HepG2 (cell line): Measurements from ENCODE around the gene BPIFB6. TPM values are rescaled to one million over a fixed set of nuclear protein-coding genes. Genes with fewer than 3 reads are reported as not detected.
A peak's percentile ranks its signal among the peaks of the same experiment; 100 is the strongest.

Source experiments
- HNRNPL ChIP-seq: fragments of 200-400 bp; formaldehyde crosslinking; IDR thresholded peaks from 2 replicates; pipeline ENCODE4 v1.6.1; 2017; ENCODE audit warnings: mild to moderate bottlenecking, low read depth, low read length
- KDM5B ChIP-seq: sonication (generic); formaldehyde crosslinking; IDR thresholded peaks from 2 replicates; pipeline ENCODE4 v1.4.0; 2020; ENCODE audit warnings: missing genetic modification reagents, mild to moderate bottlenecking, borderline replicate concordance
- KLF12 ChIP-seq: sonication (generic); formaldehyde crosslinking; IDR thresholded peaks from 2 replicates; pipeline ENCODE4 v1.4.0; 2020; ENCODE audit warnings: missing genetic modification reagents, borderline replicate concordance
- NR2F2 ChIP-seq: IDR thresholded peaks from 2 replicates; pipeline ENCODE4 v1.6.1; 2012; ENCODE audit warnings: low read depth, inconsistent platforms, borderline replicate concordance
- PAF1 ChIP-seq: IDR thresholded peaks from 2 replicates; pipeline ENCODE4 v1.6.1; 2016; ENCODE audit warnings: missing genetic modification reagents, missing compliant biosample characterization
- RAD21 ChIP-seq: fragments of 450-650 bp; formaldehyde crosslinking; IDR thresholded peaks from 2 replicates; pipeline ENCODE4 v1.5.0; 2020; ENCODE audit warnings: mild to moderate bottlenecking
- TSC22D2 ChIP-seq: sonication (generic); formaldehyde crosslinking; IDR thresholded peaks from 2 replicates; pipeline ENCODE4 v1.5.1; 2020; ENCODE audit warnings: missing genetic modification reagents, mild to moderate bottlenecking, borderline replicate concordance
- ZFY ChIP-seq: sonication (generic); formaldehyde crosslinking; IDR thresholded peaks from 2 replicates; pipeline ENCODE4 v1.4.0; 2020; ENCODE audit warnings: missing genetic modification reagents
- polyA plus RNA-seq, 8 experiments: library from polyadenylated mRNA; depleted of rRNA in 3 of 8; stranded (reverse) in 7 of 8; unstranded in 1 of 8; fragments of >200 nt; fragmentation: Illumina TruSeq in 4 of 8; extraction: Trizol in 4 of 8; gene quantifications; 2 replicates each; pipeline versions ENCODE4 v1.2.1 to v1.2.3, GENCODE V29; 2011 to 2016; ENCODE audit warnings: low read depth in 4 of 8, missing spikeins in 1 of 8, mixed read lengths in 1 of 8; ENCODE audit not compliant: insufficient read depth in 1 of 8
- total RNA-seq, 5 experiments: library from RNA; depleted of rRNA; stranded (reverse); fragments of >200 nt; fragmentation: Illumina TruSeq; extraction: Trizol; gene quantifications; 2 replicates each; pipeline ENCODE4 v1.2.3, GENCODE V29; 2016; ENCODE audit warnings: low read depth in 1 of 5
- TF ChIP-seq, protein P1 (sequence below): sonication (generic); formaldehyde crosslinking; IDR thresholded peaks from 2 replicates; pipeline ENCODE4 v1.4.0; 2020; ENCODE audit warnings: missing genetic modification reagents, borderline replicate concordance
- TF ChIP-seq, protein P2 (sequence below): sonication (generic); formaldehyde crosslinking; IDR thresholded peaks from 2 replicates; pipeline ENCODE4 v1.4.0; 2020; ENCODE audit warnings: mild to moderate bottlenecking, missing genetic modification reagents
- TF ChIP-seq, protein P3 (sequence below): sonication (generic); formaldehyde crosslinking; IDR thresholded peaks from 2 replicates; pipeline ENCODE4 v1.5.1; 2020; ENCODE audit warnings: mild to moderate bottlenecking, missing genetic modification reagents, moderate library complexity
- TF ChIP-seq, protein P4 (sequence below): sonication (generic); formaldehyde crosslinking; IDR thresholded peaks from 2 replicates; pipeline ENCODE4 v1.4.0; 2020; ENCODE audit warnings: missing genetic modification reagents
- TF ChIP-seq, protein P5 (sequence below): sonication (generic); formaldehyde crosslinking; IDR thresholded peaks from 2 replicates; pipeline ENCODE4 v1.5.0; 2020; ENCODE audit warnings: missing genetic modification reagents
- TF ChIP-seq, protein P6 (sequence below): sonication (generic); formaldehyde crosslinking; IDR thresholded peaks from 2 replicates; pipeline ENCODE4 v1.5.0; 2020; ENCODE audit warnings: missing genetic modification reagents

The BPIFB6 gene
- total and polyA plus RNA-seq, 2 of the 13 experiments (the other 11 are each of a cell fraction or from before 2014, with no cell fraction given): 0.13 to 1.7 TPM

DNA sequence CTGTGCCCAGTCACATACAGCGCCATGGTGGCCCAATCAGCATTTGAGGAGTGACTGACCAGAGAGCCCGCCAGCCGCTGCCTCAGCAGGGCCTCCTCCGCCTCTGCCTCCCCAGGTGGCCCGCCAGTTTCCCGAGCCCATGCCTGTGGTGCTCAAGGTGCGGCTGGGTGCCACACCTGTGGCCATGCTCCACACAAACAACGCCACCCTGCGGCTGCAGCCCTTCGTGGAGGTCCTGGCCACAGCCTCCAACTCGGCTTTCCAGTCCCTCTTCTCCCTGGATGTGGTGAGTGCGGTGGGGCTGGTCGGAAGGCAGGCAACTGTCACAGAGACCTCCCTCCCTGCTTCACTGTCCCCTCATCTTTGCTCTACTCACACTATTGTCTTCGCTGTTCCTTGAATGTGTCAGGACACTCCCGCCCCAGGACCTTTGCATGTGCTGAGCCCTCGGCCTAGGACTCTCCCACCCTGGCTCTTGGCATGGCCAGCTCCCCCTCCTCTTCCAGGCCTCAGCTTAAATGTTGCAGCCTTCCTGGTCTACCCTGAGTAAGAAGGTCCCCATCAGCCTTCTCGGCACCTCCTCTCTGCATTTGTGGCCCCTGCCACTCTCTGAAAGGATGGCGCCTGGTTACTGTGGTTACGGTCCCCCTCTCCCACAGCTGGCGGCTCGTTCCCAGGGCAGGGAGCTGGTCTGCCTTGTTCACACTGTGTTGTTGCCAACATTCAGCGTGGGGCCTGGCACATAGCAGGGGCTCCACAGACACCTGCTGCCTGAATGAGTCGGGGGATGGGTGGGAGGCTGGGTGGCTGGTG is 11.8 kb upstream of the BPIFB6 start (continued):
- TF ChIP-seq, protein P1, sequence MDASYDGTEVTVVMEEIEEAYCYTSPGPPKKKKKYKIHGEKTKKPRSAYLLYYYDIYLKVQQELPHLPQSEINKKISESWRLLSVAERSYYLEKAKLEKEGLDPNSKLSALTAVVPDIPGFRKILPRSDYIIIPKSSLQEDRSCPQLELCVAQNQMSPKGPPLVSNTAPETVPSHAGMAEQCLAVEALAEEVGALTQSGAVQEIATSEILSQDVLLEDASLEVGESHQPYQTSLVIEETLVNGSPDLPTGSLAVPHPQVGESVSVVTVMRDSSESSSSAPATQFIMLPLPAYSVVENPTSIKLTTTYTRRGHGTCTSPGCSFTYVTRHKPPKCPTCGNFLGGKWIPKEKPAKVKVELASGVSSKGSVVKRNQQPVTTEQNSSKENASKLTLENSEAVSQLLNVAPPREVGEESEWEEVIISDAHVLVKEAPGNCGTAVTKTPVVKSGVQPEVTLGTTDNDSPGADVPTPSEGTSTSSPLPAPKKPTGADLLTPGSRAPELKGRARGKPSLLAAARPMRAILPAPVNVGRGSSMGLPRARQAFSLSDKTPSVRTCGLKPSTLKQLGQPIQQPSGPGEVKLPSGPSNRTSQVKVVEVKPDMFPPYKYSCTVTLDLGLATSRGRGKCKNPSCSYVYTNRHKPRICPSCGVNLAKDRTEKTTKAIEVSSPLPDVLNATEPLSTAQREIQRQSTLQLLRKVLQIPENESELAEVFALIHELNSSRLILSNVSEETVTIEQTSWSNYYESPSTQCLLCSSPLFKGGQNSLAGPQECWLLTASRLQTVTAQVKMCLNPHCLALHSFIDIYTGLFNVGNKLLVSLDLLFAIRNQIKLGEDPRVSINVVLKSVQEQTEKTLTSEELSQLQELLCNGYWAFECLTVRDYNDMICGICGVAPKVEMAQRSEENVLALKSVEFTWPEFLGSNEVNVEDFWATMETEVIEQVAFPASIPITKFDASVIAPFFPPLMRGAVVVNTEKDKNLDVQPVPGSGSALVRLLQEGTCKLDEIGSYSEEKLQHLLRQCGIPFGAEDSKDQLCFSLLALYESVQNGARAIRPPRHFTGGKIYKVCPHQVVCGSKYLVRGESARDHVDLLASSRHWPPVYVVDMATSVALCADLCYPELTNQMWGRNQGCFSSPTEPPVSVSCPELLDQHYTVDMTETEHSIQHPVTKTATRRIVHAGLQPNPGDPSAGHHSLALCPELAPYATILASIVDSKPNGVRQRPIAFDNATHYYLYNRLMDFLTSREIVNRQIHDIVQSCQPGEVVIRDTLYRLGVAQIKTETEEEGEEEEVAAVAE (CRISPR knock-in tag): no peak
- TF ChIP-seq, protein P2, sequence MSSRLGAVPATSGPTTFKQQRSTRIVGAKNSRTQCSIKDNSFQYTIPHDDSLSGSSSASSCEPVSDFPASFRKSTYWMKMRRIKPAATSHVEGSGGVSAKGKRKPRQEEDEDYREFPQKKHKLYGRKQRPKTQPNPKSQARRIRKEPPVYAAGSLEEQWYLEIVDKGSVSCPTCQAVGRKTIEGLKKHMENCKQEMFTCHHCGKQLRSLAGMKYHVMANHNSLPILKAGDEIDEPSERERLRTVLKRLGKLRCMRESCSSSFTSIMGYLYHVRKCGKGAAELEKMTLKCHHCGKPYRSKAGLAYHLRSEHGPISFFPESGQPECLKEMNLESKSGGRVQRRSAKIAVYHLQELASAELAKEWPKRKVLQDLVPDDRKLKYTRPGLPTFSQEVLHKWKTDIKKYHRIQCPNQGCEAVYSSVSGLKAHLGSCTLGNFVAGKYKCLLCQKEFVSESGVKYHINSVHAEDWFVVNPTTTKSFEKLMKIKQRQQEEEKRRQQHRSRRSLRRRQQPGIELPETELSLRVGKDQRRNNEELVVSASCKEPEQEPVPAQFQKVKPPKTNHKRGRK: peak; percentile 21; the same call in 1 of the 2 replicates
- TF ChIP-seq, protein P3, sequence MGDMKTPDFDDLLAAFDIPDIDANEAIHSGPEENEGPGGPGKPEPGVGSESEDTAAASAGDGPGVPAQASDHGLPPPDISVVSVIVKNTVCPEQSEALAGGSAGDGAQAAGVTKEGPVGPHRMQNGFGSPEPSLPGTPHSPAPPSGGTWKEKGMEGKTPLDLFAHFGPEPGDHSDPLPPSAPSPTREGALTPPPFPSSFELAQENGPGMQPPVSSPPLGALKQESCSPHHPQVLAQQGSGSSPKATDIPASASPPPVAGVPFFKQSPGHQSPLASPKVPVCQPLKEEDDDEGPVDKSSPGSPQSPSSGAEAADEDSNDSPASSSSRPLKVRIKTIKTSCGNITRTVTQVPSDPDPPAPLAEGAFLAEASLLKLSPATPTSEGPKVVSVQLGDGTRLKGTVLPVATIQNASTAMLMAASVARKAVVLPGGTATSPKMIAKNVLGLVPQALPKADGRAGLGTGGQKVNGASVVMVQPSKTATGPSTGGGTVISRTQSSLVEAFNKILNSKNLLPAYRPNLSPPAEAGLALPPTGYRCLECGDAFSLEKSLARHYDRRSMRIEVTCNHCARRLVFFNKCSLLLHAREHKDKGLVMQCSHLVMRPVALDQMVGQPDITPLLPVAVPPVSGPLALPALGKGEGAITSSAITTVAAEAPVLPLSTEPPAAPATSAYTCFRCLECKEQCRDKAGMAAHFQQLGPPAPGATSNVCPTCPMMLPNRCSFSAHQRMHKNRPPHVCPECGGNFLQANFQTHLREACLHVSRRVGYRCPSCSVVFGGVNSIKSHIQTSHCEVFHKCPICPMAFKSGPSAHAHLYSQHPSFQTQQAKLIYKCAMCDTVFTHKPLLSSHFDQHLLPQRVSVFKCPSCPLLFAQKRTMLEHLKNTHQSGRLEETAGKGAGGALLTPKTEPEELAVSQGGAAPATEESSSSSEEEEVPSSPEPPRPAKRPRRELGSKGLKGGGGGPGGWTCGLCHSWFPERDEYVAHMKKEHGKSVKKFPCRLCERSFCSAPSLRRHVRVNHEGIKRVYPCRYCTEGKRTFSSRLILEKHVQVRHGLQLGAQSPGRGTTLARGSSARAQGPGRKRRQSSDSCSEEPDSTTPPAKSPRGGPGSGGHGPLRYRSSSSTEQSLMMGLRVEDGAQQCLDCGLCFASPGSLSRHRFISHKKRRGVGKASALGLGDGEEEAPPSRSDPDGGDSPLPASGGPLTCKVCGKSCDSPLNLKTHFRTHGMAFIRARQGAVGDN (CRISPR knock-in tag): peak; percentile 9; the same call in 1 of the 2 replicates
- TF ChIP-seq PAF1: no peak
- TF ChIP-seq KLF12 (CRISPR knock-in tag): no peak
- no peak for TF ChIP-seq ZFY (CRISPR knock-in tag)
- TF ChIP-seq, protein P4, sequence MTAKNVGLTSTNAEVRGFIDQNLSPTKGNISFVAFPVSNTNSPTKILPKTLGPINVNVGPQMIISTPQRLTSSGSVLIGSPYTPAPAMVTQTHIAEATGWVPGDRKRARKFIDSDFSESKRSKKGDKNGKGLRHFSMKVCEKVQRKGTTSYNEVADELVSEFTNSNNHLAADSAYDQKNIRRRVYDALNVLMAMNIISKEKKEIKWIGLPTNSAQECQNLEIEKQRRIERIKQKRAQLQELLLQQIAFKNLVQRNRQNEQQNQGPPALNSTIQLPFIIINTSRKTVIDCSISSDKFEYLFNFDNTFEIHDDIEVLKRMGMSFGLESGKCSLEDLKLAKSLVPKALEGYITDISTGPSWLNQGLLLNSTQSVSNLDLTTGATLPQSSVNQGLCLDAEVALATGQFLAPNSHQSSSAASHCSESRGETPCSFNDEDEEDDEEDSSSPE (CRISPR knock-in tag): no peak
- TF ChIP-seq KDM5B: no peak; the same call in 1 of the 2 replicates
- peak; percentile 59; the same call in 1 of the 2 replicates for TF ChIP-seq HNRNPL
- TF ChIP-seq, protein P5, sequence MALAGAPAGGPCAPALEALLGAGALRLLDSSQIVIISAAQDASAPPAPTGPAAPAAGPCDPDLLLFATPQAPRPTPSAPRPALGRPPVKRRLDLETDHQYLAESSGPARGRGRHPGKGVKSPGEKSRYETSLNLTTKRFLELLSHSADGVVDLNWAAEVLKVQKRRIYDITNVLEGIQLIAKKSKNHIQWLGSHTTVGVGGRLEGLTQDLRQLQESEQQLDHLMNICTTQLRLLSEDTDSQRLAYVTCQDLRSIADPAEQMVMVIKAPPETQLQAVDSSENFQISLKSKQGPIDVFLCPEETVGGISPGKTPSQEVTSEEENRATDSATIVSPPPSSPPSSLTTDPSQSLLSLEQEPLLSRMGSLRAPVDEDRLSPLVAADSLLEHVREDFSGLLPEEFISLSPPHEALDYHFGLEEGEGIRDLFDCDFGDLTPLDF (CRISPR knock-in tag): no peak
- no peak for TF ChIP-seq NR2F2
- TF ChIP-seq, protein P6, sequence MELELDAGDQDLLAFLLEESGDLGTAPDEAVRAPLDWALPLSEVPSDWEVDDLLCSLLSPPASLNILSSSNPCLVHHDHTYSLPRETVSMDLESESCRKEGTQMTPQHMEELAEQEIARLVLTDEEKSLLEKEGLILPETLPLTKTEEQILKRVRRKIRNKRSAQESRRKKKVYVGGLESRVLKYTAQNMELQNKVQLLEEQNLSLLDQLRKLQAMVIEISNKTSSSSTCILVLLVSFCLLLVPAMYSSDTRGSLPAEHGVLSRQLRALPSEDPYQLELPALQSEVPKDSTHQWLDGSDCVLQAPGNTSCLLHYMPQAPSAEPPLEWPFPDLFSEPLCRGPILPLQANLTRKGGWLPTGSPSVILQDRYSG: no peak
- no peak for TF ChIP-seq RAD21 (CRISPR knock-in tag)
- TF ChIP-seq TSC22D2 (CRISPR knock-in tag): no peak
